ENCODE data around the gene NFASC.

NFASC gene

GRCh38 chr1:204986181-204986580 lies 115.5 kb downstream of the NFASC start:
- no peak for DNase-seq (ENCODE audit: low read depth, low spot score)
- H3K36me3 ChIP-seq (ENCODE audit: control insufficient read depth, insufficient read depth, low read length): no peaks in the 10 kb centered on the region
- no peak overlapping the region for H3K4me3 ChIP-seq (ENCODE audit: low read length)
- H3K27ac ChIP-seq (ENCODE audit: low read length): no peak overlapping the region
- WGBS (ENCODE audit: insufficient coverage, insufficient read length): no CpG with 5 or more reads among the region's 17 CpGs
- H3K9me3 ChIP-seq (ENCODE audit: control insufficient read depth, insufficient read depth, low read length): no peaks in the 10 kb centered on the region
- peaks cover 9% of the 10 kb centered on the region for H3K4me1 ChIP-seq (ENCODE audit: control insufficient read depth, insufficient read depth, low read length)
- H3K27me3 ChIP-seq (ENCODE audit: control insufficient read depth, insufficient read depth, low read length): no peaks in the 10 kb centered on the region

GRCh38 chr1:204987689-204988088 lies 117.0 kb downstream of the NFASC start:
- Histone ChIP-seq H3K36me3 (ENCODE audit: control insufficient read depth, insufficient read depth, low read length) (no peaks in the 10 kb centered on the region), H3K9me3 (ENCODE audit: control insufficient read depth, insufficient read depth, low read length) (no peaks in the 10 kb centered on the region), H3K27me3 (ENCODE audit: control insufficient read depth, insufficient read depth, low read length) (no peaks in the 10 kb centered on the region), H3K4me3 (ENCODE audit: low read length) (no peak overlapping the region), H3K27ac (ENCODE audit: low read length) (no peak overlapping the region), H3K4me1 (ENCODE audit: control insufficient read depth, insufficient read depth, low read length) (peaks cover 17% of the 10 kb centered on the region)
- DNase-seq (ENCODE audit: low read depth, low spot score): no peak
- WGBS (ENCODE audit: insufficient coverage, insufficient read length): no CpG with 5 or more reads among the region's 3 CpGs

- Histone ChIP-seq H3K27me3 (ENCODE audit: control insufficient read depth, insufficient read depth, low read length) (no peaks in the 10 kb centered on the region), H3K36me3 (ENCODE audit: control insufficient read depth, insufficient read depth, low read length) (no peaks in the 10 kb centered on the region)
- no CpG with 5 or more reads among the region's 4 CpGs for WGBS (ENCODE audit: insufficient coverage, insufficient read length)
These were observed 117.5 kb downstream of the NFASC start for GRCh38 chr1:204988196-204988595.

GRCh38 chr1:204989266-204990058 lies 118.8 kb downstream of the NFASC start:
- H3K36me3 ChIP-seq (ENCODE audit: control insufficient read depth, insufficient read depth, low read length): no peaks in the 10 kb centered on the region
- H3K27ac ChIP-seq (ENCODE audit: low read length): no peak overlapping the region
- no peaks in the 10 kb centered on the region for H3K9me3 ChIP-seq (ENCODE audit: control insufficient read depth, insufficient read depth, low read length)
- DNase-seq (ENCODE audit: low read depth, low spot score): peak; percentile 77
- no peak overlapping the region for H3K4me3 ChIP-seq (ENCODE audit: low read length)
- H3K4me1 ChIP-seq (ENCODE audit: control insufficient read depth, insufficient read depth, low read length): peaks cover 17% of the 10 kb centered on the region
- no peaks in the 10 kb centered on the region for H3K27me3 ChIP-seq (ENCODE audit: control insufficient read depth, insufficient read depth, low read length)
- WGBS (ENCODE audit: insufficient coverage, insufficient read length): no CpG with 5 or more reads among the region's 16 CpGs

More at GRCh38 chr1:204988196-204988595, 117.5 kb downstream of the NFASC start:
- DNase-seq (ENCODE audit: low read depth, low spot score): no peak
- peaks cover 17% of the 10 kb centered on the region for H3K4me1 ChIP-seq (ENCODE audit: control insufficient read depth, insufficient read depth, low read length)
- H3K27ac ChIP-seq (ENCODE audit: low read length): no peak overlapping the region
- no peak overlapping the region for H3K4me3 ChIP-seq (ENCODE audit: low read length)
- no peaks in the 10 kb centered on the region for H3K9me3 ChIP-seq (ENCODE audit: control insufficient read depth, insufficient read depth, low read length)

- no CpG with 5 or more reads among the region's 3 CpGs for WGBS (ENCODE audit: insufficient coverage, insufficient read length)
- H3K36me3 ChIP-seq (ENCODE audit: control insufficient read depth, insufficient read depth, low read length): no peaks in the 10 kb centered on the region
- peaks cover 17% of the 10 kb centered on the region for H3K4me1 ChIP-seq (ENCODE audit: control insufficient read depth, insufficient read depth, low read length)
- H3K4me3 ChIP-seq (ENCODE audit: low read length): no peak overlapping the region
- no peak overlapping the region for H3K27ac ChIP-seq (ENCODE audit: low read length)
- no peaks in the 10 kb centered on the region for H3K9me3 ChIP-seq (ENCODE audit: control insufficient read depth, insufficient read depth, low read length)
- DNase-seq (ENCODE audit: low read depth, low spot score): no peak
- H3K27me3 ChIP-seq (ENCODE audit: control insufficient read depth, insufficient read depth, low read length): no peaks in the 10 kb centered on the region
These were observed 119.5 kb downstream of the NFASC start for GRCh38 chr1:204990059-204990664.

- no peaks in the 10 kb centered on the region for H3K27me3 ChIP-seq (ENCODE audit: control insufficient read depth, insufficient read depth, low read length)
These were observed 120.2 kb downstream of the NFASC start for GRCh38 chr1:204990721-204991341.

GRCh38 chr1:204991342-204991844 lies 120.7 kb downstream of the NFASC start:
- H3K4me3 ChIP-seq (ENCODE audit: low read length): no peak overlapping the region
- H3K9me3 ChIP-seq (ENCODE audit: control insufficient read depth, insufficient read depth, low read length): no peaks in the 10 kb centered on the region
- H3K27ac ChIP-seq (ENCODE audit: low read length): no peak overlapping the region
- peaks cover 17% of the 10 kb centered on the region for H3K4me1 ChIP-seq (ENCODE audit: control insufficient read depth, insufficient read depth, low read length)
- WGBS (ENCODE audit: insufficient coverage, insufficient read length): no CpG with 5 or more reads among the region's 11 CpGs
- H3K27me3 ChIP-seq (ENCODE audit: control insufficient read depth, insufficient read depth, low read length): no peaks in the 10 kb centered on the region
- no peaks in the 10 kb centered on the region for H3K36me3 ChIP-seq (ENCODE audit: control insufficient read depth, insufficient read depth, low read length)
- DNase-seq (ENCODE audit: low read depth, low spot score): peak; percentile 55

More at GRCh38 chr1:204990721-204991341, 120.2 kb downstream of the NFASC start:
- no CpG with 5 or more reads among the region's 11 CpGs for WGBS (ENCODE audit: insufficient coverage, insufficient read length)
- peaks cover 17% of the 10 kb centered on the region for H3K4me1 ChIP-seq (ENCODE audit: control insufficient read depth, insufficient read depth, low read length)
- no peak for DNase-seq (ENCODE audit: low read depth, low spot score)
- no peaks in the 10 kb centered on the region for H3K9me3 ChIP-seq (ENCODE audit: control insufficient read depth, insufficient read depth, low read length)
- H3K27ac ChIP-seq (ENCODE audit: low read length): no peak overlapping the region
- no peaks in the 10 kb centered on the region for H3K36me3 ChIP-seq (ENCODE audit: control insufficient read depth, insufficient read depth, low read length)
- H3K4me3 ChIP-seq (ENCODE audit: low read length): no peak overlapping the region

- peaks cover 17% of the 10 kb centered on the region for H3K4me1 ChIP-seq (ENCODE audit: control insufficient read depth, insufficient read depth, low read length)
- H3K27me3 ChIP-seq (ENCODE audit: control insufficient read depth, insufficient read depth, low read length): no peaks in the 10 kb centered on the region
- no peaks in the 10 kb centered on the region for H3K9me3 ChIP-seq (ENCODE audit: control insufficient read depth, insufficient read depth, low read length)
- no peak overlapping the region for H3K27ac ChIP-seq (ENCODE audit: low read length)
- no peaks in the 10 kb centered on the region for H3K36me3 ChIP-seq (ENCODE audit: control insufficient read depth, insufficient read depth, low read length)
- no peak for DNase-seq (ENCODE audit: low read depth, low spot score)
- H3K4me3 ChIP-seq (ENCODE audit: low read length): no peak overlapping the region
- no CpG with 5 or more reads among the region's 13 CpGs for WGBS (ENCODE audit: insufficient coverage, insufficient read length)
These were observed 121.7 kb downstream of the NFASC start for GRCh38 chr1:204992201-204992997.

- DNase-seq (ENCODE audit: low read depth, low spot score): no peak
- peaks cover 17% of the 10 kb centered on the region for H3K4me1 ChIP-seq (ENCODE audit: control insufficient read depth, insufficient read depth, low read length)
- H3K36me3 ChIP-seq (ENCODE audit: control insufficient read depth, insufficient read depth, low read length): no peaks in the 10 kb centered on the region
- no peak overlapping the region for H3K4me3 ChIP-seq (ENCODE audit: low read length)
- no CpG with 5 or more reads among the region's 10 CpGs for WGBS (ENCODE audit: insufficient coverage, insufficient read length)
- no peaks in the 10 kb centered on the region for H3K27me3 ChIP-seq (ENCODE audit: control insufficient read depth, insufficient read depth, low read length)
- H3K9me3 ChIP-seq (ENCODE audit: control insufficient read depth, insufficient read depth, low read length): no peaks in the 10 kb centered on the region
- H3K27ac ChIP-seq (ENCODE audit: low read length): no peak overlapping the region
These were observed 122.3 kb downstream of the NFASC start for GRCh38 chr1:204992998-204993314.
